ENCODE data around the gene RUFY2.
"Not testable (repeated sequence)": the region's sequence is repeated elsewhere in the genome, so short reads cannot be mapped to it uniquely, and the experiment has no call there.

RUFY2 gene, protein sequence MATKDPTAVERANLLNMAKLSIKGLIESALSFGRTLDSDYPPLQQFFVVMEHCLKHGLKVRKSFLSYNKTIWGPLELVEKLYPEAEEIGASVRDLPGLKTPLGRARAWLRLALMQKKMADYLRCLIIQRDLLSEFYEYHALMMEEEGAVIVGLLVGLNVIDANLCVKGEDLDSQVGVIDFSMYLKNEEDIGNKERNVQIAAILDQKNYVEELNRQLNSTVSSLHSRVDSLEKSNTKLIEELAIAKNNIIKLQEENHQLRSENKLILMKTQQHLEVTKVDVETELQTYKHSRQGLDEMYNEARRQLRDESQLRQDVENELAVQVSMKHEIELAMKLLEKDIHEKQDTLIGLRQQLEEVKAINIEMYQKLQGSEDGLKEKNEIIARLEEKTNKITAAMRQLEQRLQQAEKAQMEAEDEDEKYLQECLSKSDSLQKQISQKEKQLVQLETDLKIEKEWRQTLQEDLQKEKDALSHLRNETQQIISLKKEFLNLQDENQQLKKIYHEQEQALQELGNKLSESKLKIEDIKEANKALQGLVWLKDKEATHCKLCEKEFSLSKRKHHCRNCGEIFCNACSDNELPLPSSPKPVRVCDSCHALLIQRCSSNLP

DNA sequence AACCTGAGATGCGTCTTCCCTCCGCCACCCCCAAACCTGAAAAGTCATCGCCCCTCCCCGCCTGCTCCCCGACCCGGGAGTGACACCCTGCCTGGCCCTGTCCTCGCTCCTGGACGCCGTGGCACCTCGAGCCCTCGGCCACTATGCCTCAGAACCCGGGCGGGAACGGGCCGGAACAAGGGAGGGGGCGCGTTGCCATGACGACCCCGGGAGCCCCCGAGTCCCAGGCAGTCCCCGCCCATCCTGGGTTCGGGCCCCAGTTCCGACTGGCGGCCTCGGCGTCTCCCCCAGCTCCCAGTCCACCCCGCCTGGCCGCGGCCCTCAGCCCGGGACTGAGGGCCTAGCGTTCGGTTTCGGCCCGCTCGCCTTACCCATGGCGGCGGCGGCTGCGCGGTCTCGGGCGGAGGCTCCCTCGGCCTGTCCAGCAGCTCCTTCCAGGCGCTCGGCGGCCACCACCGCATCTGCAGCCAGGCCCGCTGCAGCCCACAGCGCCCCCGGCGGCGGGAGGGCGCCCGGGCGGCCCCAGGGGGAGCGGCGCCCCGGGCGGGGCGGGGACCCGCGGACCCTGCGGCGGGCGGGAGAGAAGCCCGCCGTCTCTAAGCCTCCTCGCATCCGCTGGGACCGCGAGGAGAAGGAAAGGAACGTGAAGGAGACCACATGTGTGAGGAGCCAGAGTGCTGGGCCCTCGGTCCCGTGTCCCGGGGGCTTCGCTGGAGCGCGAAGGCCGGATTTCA lies at the start of gene RUFY2:
TSS of gene RUFY2 (minus strand) at position 463 of the 734 bp plus-strand sequence. CDS start at position 375, 88 bp downstream.
- peak; percentile 52 to 71 (median 56) for DNase-seq

DNA sequence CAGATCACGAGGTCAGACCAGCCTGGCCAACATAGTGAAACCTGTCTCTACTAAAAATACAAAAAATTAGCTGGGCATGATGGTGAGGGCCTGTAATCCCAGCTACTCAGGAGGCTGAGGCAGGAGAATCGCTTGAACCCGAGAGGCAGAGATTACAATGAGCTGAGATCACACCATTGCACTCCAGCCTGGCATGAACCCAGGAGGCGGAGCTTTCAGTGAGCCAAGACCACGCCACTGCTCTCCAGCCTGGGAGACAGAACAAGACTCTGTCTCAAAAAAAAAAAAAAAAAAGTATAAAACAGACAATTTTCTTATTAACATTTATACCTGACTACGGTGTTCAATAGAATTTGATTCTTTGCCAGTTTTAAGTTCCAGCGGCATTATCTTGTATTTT lies 42.6 kb upstream of the RUFY2 start:
- not testable (repeated sequence) for DNase-seq

DNA sequence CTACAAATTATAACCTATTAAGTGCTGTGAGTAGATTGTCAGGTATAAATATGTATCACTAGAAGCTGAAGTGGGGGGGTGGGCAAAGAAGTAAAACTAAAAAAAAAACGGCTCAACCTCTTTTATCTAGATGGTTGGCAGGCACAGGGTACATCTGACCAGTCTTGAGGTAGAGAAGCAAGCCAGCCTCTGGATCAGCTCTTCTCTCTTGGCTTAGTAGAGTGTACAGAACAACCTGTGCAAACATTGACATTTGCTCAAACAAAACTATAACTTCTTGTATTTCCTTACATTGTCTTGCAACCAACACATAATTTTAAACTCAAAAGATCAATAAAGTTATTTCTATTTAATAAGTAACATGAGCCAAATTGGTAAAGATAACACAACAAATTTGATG lies 39.1 kb upstream of the RUFY2 start:
- no peak for DNase-seq

DNA sequence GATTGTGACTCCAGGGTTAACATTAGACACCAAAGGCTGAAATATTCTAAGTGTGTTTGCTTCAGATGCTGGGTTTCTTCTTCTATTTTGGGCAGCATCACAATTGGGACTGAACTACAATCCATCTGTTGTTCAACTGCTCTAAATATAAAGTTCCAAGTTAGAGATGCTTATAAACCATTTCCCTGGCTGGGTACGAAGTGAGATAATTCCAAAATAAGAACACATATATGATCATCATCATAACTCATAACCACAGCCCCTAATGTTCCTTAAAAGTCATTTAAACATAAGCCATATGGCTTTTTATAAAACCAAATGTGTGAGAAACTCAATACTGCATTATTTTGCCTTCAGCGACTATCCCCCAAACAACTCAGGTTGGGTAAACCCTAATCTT lies 35.9 kb upstream of the RUFY2 start:
- DNase-seq: no peak

DNA sequence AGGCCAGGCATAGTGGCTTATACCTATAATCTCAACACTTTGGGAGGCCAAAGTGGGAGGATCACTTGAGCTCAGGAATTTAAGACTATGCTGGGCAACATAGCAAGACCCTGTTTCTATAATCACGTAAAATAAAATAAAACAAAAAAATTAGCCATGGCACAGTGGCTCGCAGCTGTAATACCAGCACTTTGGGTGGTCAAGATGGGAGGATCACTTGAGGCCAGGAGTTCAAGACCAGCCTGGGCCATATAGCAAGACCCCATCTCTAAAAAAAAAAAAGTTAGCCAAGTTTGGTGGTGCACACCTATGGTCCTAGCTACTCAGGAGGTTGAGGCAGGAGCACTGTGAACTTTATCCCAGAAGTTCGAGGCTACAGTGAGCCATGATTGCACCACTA lies 33.8 kb upstream of the RUFY2 start:
- DNase-seq: no peak

DNA sequence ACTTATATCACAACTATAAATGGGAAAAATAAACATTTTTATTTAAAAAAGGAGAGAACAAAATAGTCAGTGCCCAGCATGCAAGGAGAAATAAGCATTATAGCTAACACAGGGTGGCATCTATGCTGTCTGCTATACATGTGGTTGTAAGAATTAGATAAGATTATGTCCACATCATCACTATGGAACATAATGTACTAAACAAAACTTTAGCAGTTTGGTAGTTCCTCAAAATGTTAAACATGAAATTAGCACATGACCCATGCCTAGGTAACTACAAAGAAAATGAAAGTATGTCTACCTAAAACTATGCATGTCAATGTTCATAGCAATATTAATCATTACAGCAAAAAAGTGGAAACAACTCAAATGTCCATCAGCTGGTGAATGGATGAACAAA lies 28.7 kb upstream of the RUFY2 start:
- no peak for DNase-seq

DNA sequence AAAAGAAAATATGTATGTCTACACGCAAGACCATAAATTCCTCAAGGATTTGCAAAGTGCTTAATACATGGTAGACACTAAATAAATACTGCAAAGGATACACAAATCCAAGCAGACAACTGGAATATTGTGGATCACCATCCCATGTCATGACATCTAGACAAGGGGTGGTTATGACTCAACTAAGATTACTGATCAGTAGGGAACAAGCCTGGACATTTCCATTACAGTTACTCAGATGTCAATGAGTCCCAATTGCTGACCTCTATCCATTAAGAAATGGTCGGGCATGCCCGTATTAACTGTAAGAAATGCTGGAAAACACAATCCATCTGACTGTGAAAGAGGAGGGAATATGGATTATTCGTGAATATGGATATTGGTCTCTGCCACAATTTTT lies 27.6 kb upstream of the RUFY2 start:
- no peak for DNase-seq

DNA sequence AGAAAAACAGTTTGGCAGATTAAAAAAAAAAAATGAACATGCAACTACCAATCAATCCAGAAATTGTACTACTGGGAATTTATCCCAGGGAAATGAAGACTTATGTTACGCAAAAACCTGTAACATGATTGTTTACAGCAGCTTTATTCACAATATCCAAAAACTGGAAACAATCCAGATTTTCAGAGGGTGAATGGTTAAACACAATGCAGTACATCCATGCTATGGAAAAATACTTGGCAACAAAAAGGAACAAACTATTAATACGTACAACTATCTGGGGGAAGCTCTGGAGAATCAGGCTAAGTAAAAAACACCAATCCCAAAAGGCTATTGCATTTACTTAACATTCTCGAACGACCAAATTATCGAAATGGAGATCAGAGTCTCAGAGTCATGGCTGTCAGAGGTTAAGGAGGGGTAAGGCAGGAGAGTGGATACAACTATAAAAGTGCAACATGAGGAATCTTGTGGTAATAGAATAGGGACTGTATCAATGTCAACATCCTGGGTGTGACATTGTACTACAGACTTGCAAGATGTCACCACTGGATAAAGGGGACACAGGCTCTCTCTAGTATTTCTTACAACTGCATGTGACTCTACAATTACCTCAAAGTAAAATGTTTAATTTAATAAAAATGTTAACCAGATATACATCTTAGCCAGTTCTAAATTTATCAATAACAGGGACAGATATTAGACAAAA lies 21.5 kb upstream of the RUFY2 start:
- DNase-seq: no peak

DNA sequence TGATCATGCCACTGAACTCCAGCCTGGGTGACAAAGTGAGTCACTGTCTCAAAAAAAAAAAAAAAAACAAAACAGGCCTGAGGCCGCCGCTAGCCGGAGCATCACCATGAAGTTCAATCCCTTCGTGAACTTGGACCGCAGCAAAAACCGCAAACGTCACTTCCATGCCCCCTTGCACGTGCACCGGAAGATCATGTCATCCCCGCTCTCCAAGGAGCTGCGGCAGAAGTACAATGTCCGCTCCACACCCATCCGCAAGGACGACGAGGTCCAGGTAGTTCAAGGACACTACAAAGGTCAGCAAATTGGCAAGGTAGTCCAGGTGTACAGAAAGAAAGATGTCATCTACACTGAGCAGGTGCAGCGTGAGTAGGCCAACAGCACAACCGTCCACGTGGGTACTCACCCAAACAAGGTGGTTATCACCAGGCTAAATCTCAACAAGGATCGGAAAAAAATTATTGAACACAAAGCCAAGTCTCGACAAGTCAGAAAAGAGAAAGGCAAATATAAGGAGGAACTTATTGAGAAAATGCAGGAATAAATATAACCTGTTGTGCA lies 17.5 kb upstream of the RUFY2 start:
- no peak for DNase-seq

DNA sequence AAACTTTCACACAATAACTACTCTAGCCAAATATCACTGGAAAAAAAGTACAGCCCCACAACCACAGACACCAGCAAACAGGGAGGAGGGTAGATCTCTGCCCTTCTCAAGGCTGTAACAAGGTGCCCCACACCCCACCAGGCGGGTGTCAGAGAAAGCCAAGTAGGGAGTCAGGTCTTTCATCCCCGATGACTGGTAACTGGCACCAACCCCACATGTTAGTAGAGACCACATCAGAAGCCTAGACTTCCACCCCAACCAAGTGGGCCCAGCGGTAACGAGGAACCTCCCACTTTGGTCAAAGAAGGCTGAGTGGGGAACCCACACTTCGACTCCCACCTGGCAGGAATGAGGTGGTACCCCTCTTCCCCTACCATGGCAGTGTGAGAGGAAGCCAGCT lies 16.4 kb upstream of the RUFY2 start:
- DNase-seq: peak in 1 of 4 experiments; percentile 6

DNA sequence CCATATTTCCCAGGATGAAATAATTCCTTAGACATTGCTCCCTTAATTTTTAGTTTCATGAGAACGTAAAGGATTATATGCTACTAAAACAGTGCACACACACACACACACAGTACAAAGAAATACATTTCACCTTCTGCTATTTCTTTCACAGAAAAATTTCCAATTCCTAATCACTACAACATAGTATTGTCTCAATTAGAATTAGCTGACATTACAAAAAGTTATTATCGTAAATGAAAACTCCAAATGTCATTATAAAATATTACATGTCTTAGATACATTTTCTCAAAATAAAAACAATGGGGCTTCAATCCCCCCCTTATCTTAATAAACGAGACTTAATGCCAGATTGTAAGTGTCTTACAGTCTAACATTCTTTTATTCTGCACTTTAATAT lies 12.3 kb upstream of the RUFY2 start:
- no peak for DNase-seq

DNA sequence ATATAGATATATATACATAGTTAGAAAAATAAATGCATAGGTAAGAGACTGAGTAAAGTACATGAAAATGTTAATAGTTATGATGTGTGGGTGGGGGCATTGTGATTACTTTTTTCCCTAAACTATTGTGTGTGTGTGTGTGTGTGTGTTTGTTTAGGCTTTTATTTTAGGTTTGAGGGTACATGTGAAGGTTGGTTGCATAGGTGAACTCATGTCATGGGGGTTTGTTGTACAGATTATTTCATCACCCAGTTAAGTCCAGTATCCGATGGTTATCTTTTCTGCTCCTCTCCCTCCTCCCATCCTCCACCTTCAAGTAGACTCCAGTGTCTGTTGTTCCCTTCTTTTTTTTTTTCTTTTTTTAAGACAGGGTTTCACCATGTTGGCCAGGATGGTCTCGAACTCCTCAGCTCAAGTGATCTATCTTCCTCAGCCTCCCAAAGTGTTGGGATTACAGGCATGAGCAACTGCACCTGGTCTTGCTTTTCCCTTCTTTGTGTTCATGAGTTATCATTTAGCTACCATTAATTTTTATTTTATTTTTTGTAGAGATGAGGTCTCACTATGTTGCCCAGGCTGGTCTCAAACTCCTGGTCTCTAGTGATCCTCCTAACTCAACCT lies 1.9 kb upstream of the RUFY2 start:
- DNase-seq: no peak

DNA sequence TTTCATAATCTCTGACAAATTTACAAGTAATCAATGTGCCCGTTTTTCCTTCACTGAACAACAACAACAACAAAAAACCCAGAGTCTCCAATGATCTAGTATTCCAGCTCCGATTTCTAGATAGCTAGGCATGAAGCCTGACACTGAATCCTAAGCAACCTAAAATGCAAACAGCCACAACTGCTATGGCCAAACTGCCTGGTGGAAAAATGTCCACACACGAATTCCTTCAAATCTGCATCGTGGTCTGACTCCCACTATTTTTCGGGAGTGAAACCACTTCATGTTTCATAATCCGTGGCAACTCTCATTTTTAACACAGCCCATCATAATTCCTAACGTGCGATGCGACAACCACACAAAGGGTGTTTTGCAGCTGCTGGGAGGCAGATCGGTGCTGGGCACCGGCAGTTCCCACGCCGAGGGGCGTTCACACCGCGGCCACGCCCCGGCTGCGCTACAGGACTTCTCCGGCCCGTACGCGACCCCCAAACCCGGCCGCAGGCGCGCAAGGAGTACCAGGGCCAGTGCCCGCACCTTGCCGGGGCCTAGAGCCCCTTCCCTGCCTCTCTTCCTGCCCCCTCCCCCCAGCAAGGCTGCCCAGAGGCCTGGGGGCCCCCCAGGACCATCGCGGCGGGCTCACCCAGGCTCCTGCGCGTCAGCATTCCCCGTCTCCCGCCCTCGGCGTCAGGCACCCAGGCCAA lies 814 bp downstream of the RUFY2 start:
- peak in 1 of 4 experiments; percentile 19 for DNase-seq

DNA sequence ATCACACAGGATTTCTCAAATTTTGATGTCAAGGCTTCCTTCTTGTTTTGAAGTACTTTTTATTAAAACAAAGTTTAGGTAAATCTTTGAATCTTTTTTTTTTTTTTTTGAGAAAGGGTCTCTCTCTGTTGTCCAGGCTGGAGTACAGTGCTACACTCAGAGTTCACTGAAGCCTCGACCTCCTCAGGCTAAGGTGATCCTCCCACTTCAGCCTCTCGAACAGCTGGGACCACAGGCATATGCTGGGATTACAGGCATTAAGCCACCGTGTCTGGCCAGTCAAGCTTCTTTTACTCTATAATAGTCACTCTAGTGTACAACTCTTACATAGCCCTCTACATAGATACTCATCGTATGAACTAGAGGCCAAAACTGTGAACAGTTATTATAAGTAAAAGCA lies 3.4 kb downstream of the RUFY2 start:
- no peak for DNase-seq

DNA sequence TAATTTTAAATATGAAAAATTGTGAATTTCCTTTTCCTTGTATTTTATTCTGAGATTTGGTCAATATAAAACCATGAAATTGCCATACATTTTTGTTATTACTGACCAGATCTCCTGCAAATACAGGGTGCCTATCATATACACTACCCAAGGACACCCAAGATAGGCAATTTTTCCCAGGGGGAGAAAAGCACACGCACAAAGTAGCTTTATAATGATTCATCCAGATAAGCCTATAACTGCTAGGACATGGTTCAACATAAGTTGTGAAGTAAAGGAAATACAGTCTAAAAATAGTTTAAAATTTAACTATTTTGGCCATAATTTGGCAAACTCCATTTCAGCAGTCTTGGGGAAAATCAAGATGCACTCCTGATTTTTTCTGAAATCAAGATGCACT lies 4.8 kb downstream of the RUFY2 start:
- no peak for DNase-seq

DNA sequence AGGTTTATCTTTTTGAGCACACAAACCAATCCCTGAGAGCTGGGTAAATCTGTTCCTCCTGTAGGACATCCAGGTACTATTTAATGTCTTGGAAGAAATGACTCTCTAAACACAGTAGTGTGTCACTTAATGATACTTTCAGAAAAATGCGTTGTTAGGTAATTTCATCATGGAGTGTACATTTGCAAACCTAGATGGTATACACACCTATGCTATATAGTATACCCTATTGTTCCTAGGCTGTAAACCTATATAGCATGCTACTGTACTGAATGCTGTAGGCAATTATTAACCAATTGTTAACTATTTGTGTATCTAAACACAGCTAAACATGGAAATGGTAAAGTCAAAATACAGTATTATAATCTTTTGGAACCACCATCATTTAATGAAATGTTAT lies 10.1 kb downstream of the RUFY2 start:
- no peak for DNase-seq

DNA sequence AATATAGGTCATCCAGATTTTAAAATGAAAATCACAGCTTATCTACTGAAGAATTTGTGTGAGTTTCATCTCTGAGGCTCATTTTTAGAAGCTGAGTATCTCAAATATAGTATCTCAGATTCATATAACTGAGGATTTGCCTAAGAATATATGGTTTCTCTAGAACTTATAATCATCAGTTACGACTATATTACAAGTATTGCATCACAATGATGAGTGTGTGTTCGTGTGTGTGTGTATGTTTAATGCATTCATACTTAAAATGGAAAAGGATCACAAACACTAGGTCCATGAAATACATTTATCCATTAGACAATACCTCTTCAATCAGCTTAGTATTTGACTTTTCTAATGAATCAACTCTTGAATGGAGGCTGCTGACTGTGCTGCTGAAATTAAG lies 21.3 kb downstream of the RUFY2 start:
- no peak for DNase-seq

DNA sequence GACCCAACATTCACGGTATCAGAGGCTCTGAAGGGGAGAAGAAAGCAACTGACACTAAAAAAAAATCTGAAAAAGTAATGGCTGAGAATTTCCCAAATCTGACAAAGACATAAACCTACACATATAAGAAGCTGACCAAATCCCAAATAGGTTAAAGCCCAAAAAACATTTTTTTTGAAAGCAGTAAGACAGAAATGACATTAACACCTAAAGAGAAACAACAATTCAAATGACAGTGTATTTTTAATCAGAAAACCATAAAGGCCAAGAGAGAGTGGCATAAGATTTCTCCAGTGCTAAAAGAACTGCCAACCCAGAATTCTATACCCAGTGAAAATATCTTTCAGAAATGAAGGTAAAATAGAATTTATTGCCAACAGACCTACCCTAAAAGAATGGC lies 35.5 kb downstream of the RUFY2 start:
- DNase-seq: no peak

DNA sequence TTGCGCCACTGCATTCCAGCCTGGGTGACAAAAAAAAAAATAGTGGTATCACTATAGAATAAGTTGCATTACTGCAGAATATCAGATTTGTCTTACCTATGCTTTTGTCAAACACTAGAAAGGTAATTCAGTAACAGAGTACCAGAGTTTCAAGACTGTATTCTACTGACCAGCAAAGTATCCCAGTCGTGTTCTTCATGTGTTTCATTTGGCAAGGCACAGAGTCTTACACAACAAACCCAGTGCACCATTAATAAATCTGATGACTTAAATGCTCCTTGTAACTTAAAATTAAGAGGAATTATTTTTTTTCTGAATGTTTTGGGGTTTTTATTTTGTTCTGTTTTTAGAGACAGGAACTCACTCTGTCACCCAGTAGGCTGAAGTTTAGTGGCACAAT lies 40.0 kb downstream of the RUFY2 start:
- DNase-seq: no peak

DNA sequence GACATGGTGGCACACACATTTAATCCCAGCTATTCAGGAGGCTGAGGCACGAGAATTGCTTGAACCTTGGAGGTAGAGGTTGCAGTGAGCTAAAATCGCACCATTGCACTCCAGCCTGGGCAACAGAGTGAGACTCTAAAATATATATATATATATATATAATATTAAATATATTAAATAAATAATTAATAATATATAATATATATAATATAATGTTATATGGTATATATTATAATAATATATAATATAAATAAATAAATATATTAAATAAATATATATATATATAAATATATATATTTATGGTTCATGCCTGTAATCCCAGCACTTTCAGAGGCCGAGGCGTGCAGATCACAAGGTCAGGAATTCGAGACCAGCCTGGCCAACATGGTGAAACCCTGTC lies 40.5 kb downstream of the RUFY2 start:
- DNase-seq: no peak

DNA sequence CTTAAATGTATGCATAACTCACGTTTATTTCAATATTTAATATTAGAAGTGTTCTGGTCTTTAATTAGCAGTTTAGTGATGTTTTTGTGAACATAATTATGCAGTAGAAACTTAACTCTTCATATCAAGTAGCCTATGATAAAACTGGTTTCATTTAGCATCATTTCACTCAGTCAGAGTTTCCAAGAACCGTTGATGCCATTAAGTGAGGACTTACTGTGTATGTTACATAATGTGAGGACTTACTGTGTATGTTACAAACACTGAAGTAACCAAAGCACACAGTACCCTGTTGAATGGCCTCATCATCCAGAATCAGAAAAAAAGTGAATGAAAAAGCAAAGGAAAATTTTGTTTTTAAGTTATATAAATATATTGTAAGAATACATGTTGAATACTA lies 41.5 kb downstream of the RUFY2 start:
- no peak for DNase-seq

Data from activated naive CD4-positive, alpha-beta T cell (primary cell).